Measurements from ENCODE around the gene ARID3A. TPM values are rescaled to one million over a fixed set of nuclear protein-coding genes. Genes with fewer than 3 reads are reported as not detected.
A peak's percentile ranks its signal among the peaks of the same experiment; 100 is the strongest.

The ARID3A gene
- total RNA-seq, 1 donor from 2014 or later: 106 TPM

- Mint-ChIP-seq H3K36me3 (ENCODE audit: low read depth, unreplicated experiment) (no peaks in the 10 kb centered on the region), H3K27ac (ENCODE audit: unreplicated experiment) (no peak overlapping the region), H3K4me1 (ENCODE audit: low read depth, unreplicated experiment) (no peaks in the 10 kb centered on the region), H3K9me3 (ENCODE audit: unreplicated experiment) (no peaks in the 10 kb centered on the region), H3K4me3 (ENCODE audit: unreplicated experiment) (peak overlapping the region; percentile 40), H3K27me3 (ENCODE audit: low read depth, unreplicated experiment) (no peaks in the 10 kb centered on the region)
- Histone ChIP-seq H3K4me2 (ENCODE audit: low read length) (no peak overlapping the region), H3K36me3 (ENCODE audit: insufficient read depth, low read length) (peaks cover 3% of the 10 kb centered on the region), H3K27ac (ENCODE audit: low read depth, low read length) (no peak overlapping the region), H2AFZ (ENCODE audit: low read depth, low read length) (no peak overlapping the region), H3K9ac (ENCODE audit: low read length) (no peak overlapping the region), H3K79me2 (ENCODE audit: insufficient read depth, low read length) (peaks cover 31% of the 10 kb centered on the region), H3K9me3 (ENCODE audit: insufficient read depth, low read depth, low read length) (no peaks in the 10 kb centered on the region), H4K20me1 (ENCODE audit: insufficient read depth, low read length) (peaks cover 60% of the 10 kb centered on the region), H3K4me3 (ENCODE audit: insufficient read depth, low read depth, low read length) (no peak overlapping the region), H3K27me3 (ENCODE audit: insufficient read depth, low read length) (no peaks in the 10 kb centered on the region), H3K4me1 (ENCODE audit: insufficient read depth, low read length) (peaks cover 5% of the 10 kb centered on the region)
- no peak for FAIRE-seq
- TF ChIP-seq EZH2 (IDR thresholded peaks at IDR 0.05; ENCODE audit: insufficient read depth, low read length) (no peak), CTCF (IDR thresholded peaks at IDR 0.05; ENCODE audit: insufficient read depth, low read depth, low read length) (no peak)
- no peak for DNase-seq (ENCODE audit: low read depth)
These were observed 23.8 kb upstream of the ARID3A start for GRCh38 chr19:902093-902370.

GRCh38 chr19:902446-903226 is 23.2 kb upstream of the ARID3A start:
- FAIRE-seq: no peak
- H3K4me2 ChIP-seq (ENCODE audit: low read length): peak overlapping the region; percentile 41
- H2AFZ ChIP-seq (ENCODE audit: low read depth, low read length): no peak overlapping the region
- no peak overlapping the region for H3K27ac ChIP-seq (ENCODE audit: low read depth, low read length)
- H3K4me1 ChIP-seq (ENCODE audit: insufficient read depth, low read length): peaks cover 5% of the 10 kb centered on the region
- H3K27ac Mint-ChIP-seq (ENCODE audit: unreplicated experiment): no peak overlapping the region
- peak overlapping the region; percentile 40 for H3K4me3 Mint-ChIP-seq (ENCODE audit: unreplicated experiment)
- TF ChIP-seq CTCF (IDR thresholded peaks at IDR 0.05; ENCODE audit: insufficient read depth, low read depth, low read length): no peak
- no peak for TF ChIP-seq EZH2 (IDR thresholded peaks at IDR 0.05; ENCODE audit: insufficient read depth, low read length)
- no peak overlapping the region for H3K4me3 ChIP-seq (ENCODE audit: insufficient read depth, low read depth, low read length)
- no peaks in the 10 kb centered on the region for H3K36me3 Mint-ChIP-seq (ENCODE audit: low read depth, unreplicated experiment)
- peaks cover 3% of the 10 kb centered on the region for H3K36me3 ChIP-seq (ENCODE audit: insufficient read depth, low read length)
- H3K9me3 Mint-ChIP-seq (ENCODE audit: unreplicated experiment): no peaks in the 10 kb centered on the region
- H3K79me2 ChIP-seq (ENCODE audit: insufficient read depth, low read length): peaks cover 37% of the 10 kb centered on the region
- no peak for DNase-seq (ENCODE audit: low read depth)
- no peaks in the 10 kb centered on the region for H3K4me1 Mint-ChIP-seq (ENCODE audit: low read depth, unreplicated experiment)
- no peaks in the 10 kb centered on the region for H3K27me3 ChIP-seq (ENCODE audit: insufficient read depth, low read length)
- H3K27me3 Mint-ChIP-seq (ENCODE audit: low read depth, unreplicated experiment): no peaks in the 10 kb centered on the region
- peaks cover 66% of the 10 kb centered on the region for H4K20me1 ChIP-seq (ENCODE audit: insufficient read depth, low read length)
- no peaks in the 10 kb centered on the region for H3K9me3 ChIP-seq (ENCODE audit: insufficient read depth, low read depth, low read length)
- no peak overlapping the region for H3K9ac ChIP-seq (ENCODE audit: low read length)

GRCh38 chr19:903266-903797 is 22.5 kb upstream of the ARID3A start:
- no peaks in the 10 kb centered on the region for H3K9me3 ChIP-seq (ENCODE audit: insufficient read depth, low read depth, low read length)
- peaks cover 3% of the 10 kb centered on the region for H3K36me3 ChIP-seq (ENCODE audit: insufficient read depth, low read length)
- no peak overlapping the region for H3K9ac ChIP-seq (ENCODE audit: low read length)
- peaks cover 72% of the 10 kb centered on the region for H4K20me1 ChIP-seq (ENCODE audit: insufficient read depth, low read length)
- no peak overlapping the region for H3K27ac ChIP-seq (ENCODE audit: low read depth, low read length)
- no peak for TF ChIP-seq CTCF (IDR thresholded peaks at IDR 0.05; ENCODE audit: insufficient read depth, low read depth, low read length)
- TF ChIP-seq EZH2 (IDR thresholded peaks at IDR 0.05; ENCODE audit: insufficient read depth, low read length): no peak
- peaks cover 39% of the 10 kb centered on the region for H3K79me2 ChIP-seq (ENCODE audit: insufficient read depth, low read length)
- peaks cover 5% of the 10 kb centered on the region for H3K4me1 ChIP-seq (ENCODE audit: insufficient read depth, low read length)
- Mint-ChIP-seq H3K4me3 (ENCODE audit: unreplicated experiment) (no peak overlapping the region), H3K4me1 (ENCODE audit: low read depth, unreplicated experiment) (no peaks in the 10 kb centered on the region), H3K36me3 (ENCODE audit: low read depth, unreplicated experiment) (no peaks in the 10 kb centered on the region), H3K27ac (ENCODE audit: unreplicated experiment) (no peak overlapping the region), H3K27me3 (ENCODE audit: low read depth, unreplicated experiment) (no peaks in the 10 kb centered on the region), H3K9me3 (ENCODE audit: unreplicated experiment) (no peaks in the 10 kb centered on the region)
- FAIRE-seq (no peak), DNase-seq (ENCODE audit: low read depth) (peak; percentile 66)
- H3K27me3 ChIP-seq (ENCODE audit: insufficient read depth, low read length): no peaks in the 10 kb centered on the region
- H2AFZ ChIP-seq (ENCODE audit: low read depth, low read length): no peak overlapping the region
- H3K4me2 ChIP-seq (ENCODE audit: low read length): peak overlapping the region; percentile 41
- no peak overlapping the region for H3K4me3 ChIP-seq (ENCODE audit: insufficient read depth, low read depth, low read length)

All from astrocyte (in vitro differentiated cells and primary cell).